HG03095 (cell line): Measurements from ENCODE around the gene ILK.
A peak's percentile ranks its signal among the peaks of the same experiment; 100 is the strongest.

Source experiments
- ATAC-seq: cut with Tn5 transposase; IDR thresholded peaks from one replicate; pipeline ENCODE4 v1.9.1; 2021; ENCODE audit warnings: moderate library complexity; ENCODE audit not compliant: unreplicated experiment

Gene ILK

DNA sequence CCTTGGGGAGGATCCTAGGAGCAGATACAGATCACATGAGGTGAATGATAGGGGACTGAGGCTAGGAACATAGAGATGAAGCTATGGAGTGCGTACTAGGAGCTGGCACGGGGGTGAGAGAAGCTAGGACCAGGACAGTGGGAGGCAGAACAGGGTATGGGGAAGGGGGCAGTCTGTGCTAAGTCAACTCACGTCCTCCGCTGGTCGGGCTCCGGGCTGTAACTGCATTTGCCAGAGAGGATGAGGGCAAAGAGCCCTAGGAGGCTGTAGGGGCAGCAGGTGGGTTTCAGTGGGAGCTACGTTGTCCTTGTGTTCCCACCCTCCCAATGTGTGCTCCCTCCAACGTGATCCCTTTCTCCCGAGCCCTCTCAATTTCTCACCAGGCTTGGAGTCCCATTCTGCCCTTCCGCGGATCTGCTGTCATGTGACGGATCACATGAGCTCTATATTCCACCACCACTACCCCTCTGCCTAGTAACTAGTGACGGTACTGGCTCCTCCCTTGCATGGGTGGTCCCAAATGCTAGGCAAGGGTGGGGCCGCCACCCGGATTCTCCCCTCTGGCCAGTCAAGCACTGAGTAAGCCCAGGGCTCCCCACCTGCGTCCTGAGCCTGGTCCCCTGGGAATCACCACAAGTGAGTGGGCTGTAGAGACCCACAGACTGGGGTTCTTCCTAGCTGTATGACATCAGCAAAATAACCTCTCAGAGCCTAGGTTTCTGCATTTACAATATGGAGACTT, 15.6 kb downstream of the ILK start, which contains the start of gene TPP1:
Gene TPP1 (minus strand): TSS at position 419 of the 742 bp plus-strand sequence. CDS start 22 bp downstream, at position 397.
- ATAC-seq = peak; percentile 98

DNA sequence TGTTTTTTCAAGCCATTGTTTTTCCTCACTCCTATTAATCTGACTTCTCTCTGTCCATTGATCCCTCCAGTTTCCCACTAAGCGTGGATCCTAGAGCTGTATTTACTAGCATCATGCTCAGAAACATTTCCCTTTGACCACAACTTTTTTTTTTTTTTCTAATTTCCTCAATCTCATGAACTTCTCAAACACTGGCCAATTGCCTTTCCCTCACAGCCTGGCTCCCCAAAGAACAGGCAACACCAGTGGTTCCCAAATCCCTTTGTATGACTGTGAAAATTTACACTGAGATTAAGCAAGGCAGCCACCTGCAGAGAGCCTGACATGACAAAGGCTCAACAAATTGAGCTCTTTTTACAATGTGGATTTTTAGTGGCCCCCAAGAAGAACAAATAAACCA, 17.1 kb downstream of the ILK start:
- ATAC-seq = no peak

DNA sequence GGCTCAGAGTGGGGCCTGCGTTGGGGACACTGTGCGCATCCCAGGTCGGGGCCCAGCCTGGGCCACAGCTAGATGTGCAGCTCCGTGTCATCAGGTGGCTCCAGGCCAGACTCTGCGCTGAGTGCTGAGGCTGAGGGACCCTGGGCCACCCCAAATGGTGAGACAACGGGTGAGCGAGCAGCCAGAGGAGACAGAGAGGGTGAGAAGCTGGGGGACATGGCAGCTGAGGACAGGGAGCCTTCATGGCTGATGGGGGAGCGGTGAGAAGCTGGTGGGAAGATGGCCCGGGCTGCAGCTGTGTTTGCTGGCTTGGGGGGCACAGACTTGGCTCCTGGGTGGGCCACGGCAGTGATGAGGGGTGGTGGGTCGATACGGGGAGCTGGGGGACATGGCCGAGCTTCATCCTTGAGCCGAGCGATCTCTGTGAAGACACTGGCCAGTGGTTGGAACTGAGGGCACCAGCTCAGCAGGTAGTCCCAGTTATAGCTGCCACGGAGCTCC, 18.2 kb downstream of the ILK start:
- ATAC-seq = no peak

- ATAC-seq = no peak
Measured at GRCh38 chr11:6622261-6623171, 18.9 kb downstream of the ILK start.

- ATAC-seq = no peak
Measured at GRCh38 chr11:6623391-6624363, 20.1 kb downstream of the ILK start.

- no peak for ATAC-seq
Measured at GRCh38 chr11:6625156-6625831, 21.7 kb downstream of the ILK start.

- ATAC-seq = no peak
Measured at GRCh38 chr11:6625832-6626420, 22.4 kb downstream of the ILK start.

DNA sequence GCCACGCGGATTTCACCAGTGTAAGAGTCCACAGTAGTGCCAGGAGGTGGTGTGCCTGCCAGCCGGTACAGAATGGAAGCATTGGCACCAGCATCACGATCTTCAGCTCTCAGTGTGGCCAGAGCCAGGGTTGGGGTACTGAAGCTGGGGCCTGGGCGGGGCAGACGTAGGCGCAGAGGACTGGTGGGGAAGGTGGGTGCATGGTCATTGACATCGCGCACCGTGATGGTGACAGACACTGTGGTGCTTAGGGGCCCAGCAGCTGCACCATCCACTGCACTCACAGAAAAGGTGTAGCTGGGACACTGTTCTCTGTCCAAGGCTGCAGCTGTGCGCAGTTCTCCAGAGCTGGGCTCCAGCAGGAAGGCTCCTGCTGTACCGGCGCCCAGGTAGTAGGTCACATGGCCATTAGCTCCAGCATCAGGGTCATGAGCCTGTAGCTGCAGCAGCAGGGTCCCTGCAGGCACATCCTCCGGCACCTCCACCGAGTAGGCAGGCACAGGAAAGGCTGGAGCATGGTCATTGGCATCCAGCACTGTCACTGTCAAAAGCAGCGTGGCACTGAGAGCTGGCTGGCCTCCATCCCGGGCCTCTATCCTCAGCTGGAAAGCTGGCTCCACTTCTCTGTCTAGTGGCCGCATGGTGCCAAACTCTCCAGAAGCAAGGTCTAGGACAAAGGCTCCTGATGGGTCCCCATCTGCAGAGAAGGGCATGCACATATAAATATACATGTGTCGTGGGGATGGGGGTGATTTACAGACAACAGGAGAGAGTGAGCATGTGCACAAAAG, 23.6 kb downstream of the ILK start:
- ATAC-seq = no peak

DNA sequence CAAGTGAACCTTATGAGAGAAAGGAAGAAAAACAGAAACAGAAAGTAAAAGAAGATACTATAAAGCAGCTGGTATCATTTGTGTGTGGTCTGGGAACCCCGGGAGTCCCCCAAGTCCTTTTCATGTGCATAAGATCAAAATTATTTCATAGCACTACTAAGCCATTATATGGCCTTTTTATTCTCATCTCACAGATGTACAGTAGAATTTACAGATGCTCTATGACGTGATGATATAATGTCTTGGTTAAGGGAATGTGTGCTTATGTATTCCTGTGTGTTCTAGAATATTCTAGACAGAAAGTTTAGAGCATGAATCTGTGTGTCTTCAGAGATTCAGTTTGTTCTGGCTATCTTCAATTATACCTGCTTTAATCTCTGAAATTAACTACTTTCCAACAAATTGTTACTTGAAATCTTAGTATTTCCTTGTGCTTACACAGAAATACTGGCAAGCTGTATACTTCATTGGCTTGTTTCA, 24.2 kb downstream of the ILK start:
- peak; percentile 78 for ATAC-seq

- ATAC-seq = no peak
Measured at GRCh38 chr11:6628526-6628925, 25.0 kb downstream of the ILK start.

- ATAC-seq = no peak
Measured at GRCh38 chr11:6629573-6629891, 26.0 kb downstream of the ILK start.

- ATAC-seq = no peak
Measured at GRCh38 chr11:6629892-6630631, 26.5 kb downstream of the ILK start.

DNA sequence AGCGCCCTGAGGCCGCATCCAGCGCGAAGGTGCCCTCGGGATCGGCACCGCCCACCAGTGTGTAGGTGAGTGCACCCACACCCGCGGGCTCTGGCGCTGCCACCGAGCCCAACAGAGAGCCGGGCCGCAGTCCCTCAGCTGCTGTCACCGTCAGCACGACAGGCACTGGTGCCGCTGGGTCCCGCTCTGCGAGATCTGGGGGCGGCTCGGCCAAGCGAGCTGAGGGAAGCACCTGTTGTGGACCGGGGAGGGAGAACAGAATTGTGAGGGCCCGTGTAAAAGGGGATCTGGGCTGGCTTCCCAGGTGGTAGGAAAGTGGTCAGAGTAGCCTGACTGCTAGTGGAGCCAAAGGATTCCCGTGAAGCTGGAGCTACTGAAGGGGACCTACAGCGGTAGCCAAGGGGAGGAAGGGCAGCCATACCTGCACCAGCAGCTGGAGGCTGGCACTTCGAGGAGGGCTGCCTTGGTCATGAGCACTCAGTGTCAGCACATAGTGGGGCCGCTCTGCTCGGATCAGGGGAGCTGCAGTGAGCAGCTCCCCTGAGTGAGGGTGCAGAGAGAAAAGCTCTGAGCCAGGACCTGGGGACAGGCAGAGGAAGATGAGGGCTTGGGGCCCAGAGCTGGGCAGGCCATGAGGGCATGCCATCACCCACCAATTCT, 27.2 kb downstream of the ILK start:
- no peak for ATAC-seq

GRCh38 chr11:6631361-6631890, 27.9 kb downstream of the ILK start:
- ATAC-seq = no peak

GRCh38 chr11:6632116-6633073, 28.8 kb downstream of the ILK start:
- no peak for ATAC-seq
